Measurements from ENCODE around the gene FAM180A. TPM values are rescaled to one million over a fixed set of nuclear protein-coding genes. Genes with fewer than 3 reads are reported as not detected.

The FAM180A gene
- total RNA-seq, 4 donors from 2014 or later, result 0.83 to 9.4 (median 1.7) TPM

DNA sequence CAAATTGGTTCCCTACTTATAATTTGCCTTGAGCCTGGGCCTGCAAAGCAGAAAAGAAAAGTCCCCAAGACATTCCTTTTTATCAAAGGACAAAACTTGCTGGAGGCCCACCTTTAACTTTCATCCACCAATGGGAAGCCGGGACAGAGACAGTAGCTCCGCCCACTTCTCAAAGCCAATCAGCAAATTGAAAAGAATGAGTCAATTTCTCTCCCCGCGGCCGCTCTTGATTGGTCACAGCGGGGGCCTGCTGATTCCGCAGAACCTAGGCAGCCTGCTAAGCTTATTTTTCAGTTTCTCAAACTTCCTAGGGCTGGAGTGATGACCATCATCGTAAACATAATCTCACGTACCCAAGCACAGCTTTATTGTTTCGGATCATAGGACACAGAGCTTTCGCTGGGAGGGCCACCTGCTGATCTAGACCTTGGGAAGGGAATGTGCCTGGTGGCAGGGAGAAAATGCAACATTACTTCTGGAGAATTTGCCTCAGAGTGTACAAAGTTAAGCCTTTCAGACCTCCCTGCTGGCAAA is 20.4 kb downstream of the FAM180A start, which contains the start of gene SLC13A4:
TSS of gene SLC13A4 (minus strand) at position 51 of the 534 bp plus-strand sequence. CDS start 690 bp downstream, outside the sequence.
- 83% methylated on average over 11 of the region's 11 CpGs for WGBS
- intact Hi-C loops (cut with DNase I), result no loop called here
- Histone ChIP-seq H3K4me3 (no peak within 1 kb of the TSS), H3K4me1 (no peaks in the 10 kb centered on the region), H3K27ac (replicated peaks in 1 of 4) (no peak within 1 kb of the TSS), H3K27me3 (peaks cover 0 to 5% (median 0%) of the 10 kb centered on the region in 4 donors), H3K36me3 (peaks cover 0 to 1% (median 0%) of the 10 kb centered on the region in 4 donors), H3K9me3 (no peaks in the 10 kb centered on the region)
- DNase-seq (ENCODE audit: extremely low spot score), result no peak
- TF ChIP-seq EP300 (IDR thresholded peaks at IDR 0.05), result no peak
- TF ChIP-seq, protein P1, sequence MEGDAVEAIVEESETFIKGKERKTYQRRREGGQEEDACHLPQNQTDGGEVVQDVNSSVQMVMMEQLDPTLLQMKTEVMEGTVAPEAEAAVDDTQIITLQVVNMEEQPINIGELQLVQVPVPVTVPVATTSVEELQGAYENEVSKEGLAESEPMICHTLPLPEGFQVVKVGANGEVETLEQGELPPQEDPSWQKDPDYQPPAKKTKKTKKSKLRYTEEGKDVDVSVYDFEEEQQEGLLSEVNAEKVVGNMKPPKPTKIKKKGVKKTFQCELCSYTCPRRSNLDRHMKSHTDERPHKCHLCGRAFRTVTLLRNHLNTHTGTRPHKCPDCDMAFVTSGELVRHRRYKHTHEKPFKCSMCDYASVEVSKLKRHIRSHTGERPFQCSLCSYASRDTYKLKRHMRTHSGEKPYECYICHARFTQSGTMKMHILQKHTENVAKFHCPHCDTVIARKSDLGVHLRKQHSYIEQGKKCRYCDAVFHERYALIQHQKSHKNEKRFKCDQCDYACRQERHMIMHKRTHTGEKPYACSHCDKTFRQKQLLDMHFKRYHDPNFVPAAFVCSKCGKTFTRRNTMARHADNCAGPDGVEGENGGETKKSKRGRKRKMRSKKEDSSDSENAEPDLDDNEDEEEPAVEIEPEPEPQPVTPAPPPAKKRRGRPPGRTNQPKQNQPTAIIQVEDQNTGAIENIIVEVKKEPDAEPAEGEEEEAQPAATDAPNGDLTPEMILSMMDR (IDR thresholded peaks at IDR 0.05), result no peak
- no peak for TF ChIP-seq POLR2AphosphoS5 (IDR thresholded peaks at IDR 0.05)
- TF ChIP-seq POLR2A (IDR thresholded peaks at IDR 0.05; ENCODE audit: low read depth), result no peak

DNA sequence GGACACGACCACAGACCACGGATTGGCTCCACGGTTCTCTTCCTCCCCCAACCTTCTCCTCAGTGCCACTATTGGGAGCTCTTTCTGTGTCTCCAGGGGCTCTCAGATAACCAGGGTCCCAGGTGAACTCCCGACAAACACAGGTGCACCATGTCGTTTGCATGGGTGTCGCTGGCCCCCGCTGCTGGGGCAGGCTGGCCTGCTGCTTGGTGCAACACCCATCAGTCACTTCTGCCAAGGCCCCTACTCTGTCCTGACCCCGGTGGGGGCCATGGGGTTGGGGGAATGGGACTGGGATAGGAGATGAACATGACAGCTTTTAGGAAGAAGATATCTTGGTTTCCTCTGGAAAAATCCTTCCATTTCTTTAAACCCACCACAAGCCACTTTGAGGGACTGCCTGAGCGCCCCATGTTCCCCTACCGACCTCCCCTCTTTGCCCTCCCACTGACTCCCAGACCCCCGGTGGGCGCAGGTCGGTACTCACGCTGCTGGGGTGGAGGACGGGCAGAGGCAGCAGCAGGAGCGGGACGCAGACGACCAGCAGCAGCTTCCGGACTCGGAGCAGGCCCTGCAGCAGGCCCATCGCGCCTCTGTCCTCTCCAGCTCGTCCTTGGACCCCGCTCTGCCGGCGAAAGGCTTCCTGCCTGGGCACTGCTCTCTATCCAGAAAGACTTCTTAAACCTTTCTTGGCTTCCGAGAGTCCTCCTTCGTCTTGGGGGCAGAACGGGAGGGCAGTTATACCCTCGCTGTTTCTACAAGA is 21.5 kb downstream of the FAM180A start:
- no peak overlapping the region for H3K27ac ChIP-seq (replicated peaks in 1 of 4)
- DNase-seq (ENCODE audit: extremely low spot score), result no peak
- TF ChIP-seq POLR2AphosphoS5 (IDR thresholded peaks at IDR 0.05) (no peak), EP300 (IDR thresholded peaks at IDR 0.05) (no peak), POLR2A (IDR thresholded peaks at IDR 0.05; ENCODE audit: low read depth) (no peak)
- TF ChIP-seq, protein P1 (IDR thresholded peaks at IDR 0.05), result no peak
- no peaks in the 10 kb centered on the region for H3K9me3 ChIP-seq
- H3K4me3 ChIP-seq, result no peak overlapping the region
- H3K4me1 ChIP-seq, result no peaks in the 10 kb centered on the region
- no peaks in the 10 kb centered on the region for H3K36me3 ChIP-seq
- WGBS, result 95% methylated on average over 30 of the region's 30 CpGs
- intact Hi-C loops (cut with DNase I), result no loop called here
- peaks cover 0 to 6% (median 0%) of the 10 kb centered on the region in 4 donors for H3K27me3 ChIP-seq

DNA sequence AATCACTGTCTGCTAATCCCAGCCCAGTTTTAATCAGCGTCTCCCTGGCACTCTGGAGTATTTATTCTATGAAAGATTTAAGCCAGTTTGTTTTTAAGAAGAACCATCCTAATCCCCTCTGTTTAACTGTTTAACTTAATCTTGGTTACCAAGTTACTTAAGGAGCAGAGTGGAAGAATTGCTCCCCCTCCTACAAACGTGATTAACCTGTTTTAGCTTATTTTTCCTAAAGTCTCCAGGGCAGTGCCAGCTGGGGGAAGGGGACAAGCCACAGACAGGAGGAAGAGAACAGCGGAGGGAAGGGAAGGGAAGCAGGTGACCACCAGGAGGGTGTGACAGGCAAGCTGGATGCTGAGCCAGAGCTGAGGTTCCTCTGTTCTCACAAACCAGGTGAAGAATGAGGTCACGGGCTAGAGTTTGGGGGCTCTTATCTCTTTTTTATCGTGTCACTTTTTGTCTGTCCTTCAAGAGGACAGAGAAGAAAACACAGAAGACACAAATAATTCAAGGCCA is 22.3 kb downstream of the FAM180A start:
- WGBS, result 65% methylated on average over 5 of the region's 5 CpGs
- intact Hi-C loops (cut with DNase I), result no loop called here

DNA sequence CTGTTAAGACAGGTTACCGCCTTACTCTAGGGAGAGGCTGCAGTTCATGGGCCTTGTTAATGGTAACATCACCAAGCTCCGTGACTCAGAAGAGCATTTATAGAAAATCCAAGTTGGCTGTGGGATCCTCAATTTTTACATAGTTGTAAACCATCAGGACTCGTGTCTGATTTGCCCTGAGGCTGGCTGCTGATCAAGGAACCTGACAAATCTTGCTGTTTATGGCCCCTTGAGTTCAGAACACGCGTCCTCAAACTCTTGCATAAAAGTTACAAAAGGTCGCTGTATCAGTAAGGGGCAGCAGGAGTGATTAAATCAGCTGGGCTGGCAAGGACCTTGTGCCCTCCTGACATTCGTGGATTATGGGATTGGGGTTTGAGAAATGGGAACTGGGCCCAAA is 25.2 kb downstream of the FAM180A start:
- TF ChIP-seq POLR2AphosphoS5 (IDR thresholded peaks at IDR 0.05) (no peak), EP300 (IDR thresholded peaks at IDR 0.05) (no peak), POLR2A (IDR thresholded peaks at IDR 0.05; ENCODE audit: low read depth) (no peak)
- TF ChIP-seq, protein P1 (IDR thresholded peaks at IDR 0.05), result no peak
- H3K4me1 ChIP-seq, result no peaks in the 10 kb centered on the region
- peaks cover 0 to 19% (median 0%) of the 10 kb centered on the region in 4 donors for H3K27me3 ChIP-seq
- DNase-seq (ENCODE audit: extremely low spot score), result no peak
- H3K36me3 ChIP-seq, result no peaks in the 10 kb centered on the region
- H3K4me3 ChIP-seq, result no peak overlapping the region
- intact Hi-C loops (cut with DNase I), result no loop called here
- H3K27ac ChIP-seq (replicated peaks in 1 of 4), result no peak overlapping the region
- no peaks in the 10 kb centered on the region for H3K9me3 ChIP-seq
- WGBS, result 89% methylated on average over 7 of the region's 7 CpGs

More for the DNA sequence above, 22.3 kb downstream of the FAM180A start:
- Histone ChIP-seq H3K9me3 (no peaks in the 10 kb centered on the region), H3K36me3 (no peaks in the 10 kb centered on the region), H3K27me3 (peaks cover 0 to 12% (median 0%) of the 10 kb centered on the region in 4 donors), H3K4me1 (no peaks in the 10 kb centered on the region), H3K4me3 (no peak overlapping the region), H3K27ac (replicated peaks in 1 of 4) (no peak overlapping the region)
- TF ChIP-seq POLR2AphosphoS5 (IDR thresholded peaks at IDR 0.05) (no peak), POLR2A (IDR thresholded peaks at IDR 0.05; ENCODE audit: low read depth) (no peak), EP300 (IDR thresholded peaks at IDR 0.05) (no peak)
- TF ChIP-seq, protein P1 (IDR thresholded peaks at IDR 0.05), result no peak
- DNase-seq (ENCODE audit: extremely low spot score), result no peak

Measured in esophagus muscularis mucosa (tissue), 4 donors.